ENCODE data around the gene RAB11FIP5. TPM values are rescaled to one million over a fixed set of nuclear protein-coding genes. Genes with fewer than 3 reads are reported as not detected.

Gene RAB11FIP5
- total RNA-seq, 1 donor from 2014 or later = 18.7 TPM

DNA sequence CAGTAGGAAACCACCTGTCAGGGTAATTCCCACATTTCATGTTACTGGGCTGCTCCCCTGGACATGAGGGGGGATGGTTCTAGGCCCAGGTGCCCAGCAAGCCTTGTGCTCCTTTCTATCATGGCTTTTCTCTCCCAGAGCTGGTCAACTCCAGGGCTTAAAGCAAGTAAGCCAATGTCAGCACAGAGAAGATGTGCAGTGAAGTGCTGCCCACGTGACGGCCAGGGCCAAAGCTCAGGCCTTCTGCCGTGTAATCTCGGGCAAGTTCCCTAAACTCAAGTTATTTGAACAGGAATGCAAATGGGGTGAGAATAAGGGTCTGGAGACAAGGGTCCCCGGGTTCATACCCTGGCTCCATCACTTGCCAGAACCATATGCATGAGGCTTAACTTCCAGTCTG lies 57.8 kb downstream of the RAB11FIP5 start:
- TF ChIP-seq, protein P1, sequence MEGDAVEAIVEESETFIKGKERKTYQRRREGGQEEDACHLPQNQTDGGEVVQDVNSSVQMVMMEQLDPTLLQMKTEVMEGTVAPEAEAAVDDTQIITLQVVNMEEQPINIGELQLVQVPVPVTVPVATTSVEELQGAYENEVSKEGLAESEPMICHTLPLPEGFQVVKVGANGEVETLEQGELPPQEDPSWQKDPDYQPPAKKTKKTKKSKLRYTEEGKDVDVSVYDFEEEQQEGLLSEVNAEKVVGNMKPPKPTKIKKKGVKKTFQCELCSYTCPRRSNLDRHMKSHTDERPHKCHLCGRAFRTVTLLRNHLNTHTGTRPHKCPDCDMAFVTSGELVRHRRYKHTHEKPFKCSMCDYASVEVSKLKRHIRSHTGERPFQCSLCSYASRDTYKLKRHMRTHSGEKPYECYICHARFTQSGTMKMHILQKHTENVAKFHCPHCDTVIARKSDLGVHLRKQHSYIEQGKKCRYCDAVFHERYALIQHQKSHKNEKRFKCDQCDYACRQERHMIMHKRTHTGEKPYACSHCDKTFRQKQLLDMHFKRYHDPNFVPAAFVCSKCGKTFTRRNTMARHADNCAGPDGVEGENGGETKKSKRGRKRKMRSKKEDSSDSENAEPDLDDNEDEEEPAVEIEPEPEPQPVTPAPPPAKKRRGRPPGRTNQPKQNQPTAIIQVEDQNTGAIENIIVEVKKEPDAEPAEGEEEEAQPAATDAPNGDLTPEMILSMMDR (conservative IDR thresholded peaks at IDR 0.05) = no peak
- Mint-ChIP-seq H3K36me3 (peaks cover 36% of the 10 kb centered on the region), H3K27ac (no peak overlapping the region), H3K27me3 (no peaks in the 10 kb centered on the region), H3K4me1 (ENCODE audit: unreplicated experiment) (peaks cover 14% of the 10 kb centered on the region), H3K9me3 (no peaks in the 10 kb centered on the region), H3K4me3 (no peak overlapping the region)
- DNase-seq (ENCODE audit: extremely low spot score, unreplicated experiment) = no peak

DNA sequence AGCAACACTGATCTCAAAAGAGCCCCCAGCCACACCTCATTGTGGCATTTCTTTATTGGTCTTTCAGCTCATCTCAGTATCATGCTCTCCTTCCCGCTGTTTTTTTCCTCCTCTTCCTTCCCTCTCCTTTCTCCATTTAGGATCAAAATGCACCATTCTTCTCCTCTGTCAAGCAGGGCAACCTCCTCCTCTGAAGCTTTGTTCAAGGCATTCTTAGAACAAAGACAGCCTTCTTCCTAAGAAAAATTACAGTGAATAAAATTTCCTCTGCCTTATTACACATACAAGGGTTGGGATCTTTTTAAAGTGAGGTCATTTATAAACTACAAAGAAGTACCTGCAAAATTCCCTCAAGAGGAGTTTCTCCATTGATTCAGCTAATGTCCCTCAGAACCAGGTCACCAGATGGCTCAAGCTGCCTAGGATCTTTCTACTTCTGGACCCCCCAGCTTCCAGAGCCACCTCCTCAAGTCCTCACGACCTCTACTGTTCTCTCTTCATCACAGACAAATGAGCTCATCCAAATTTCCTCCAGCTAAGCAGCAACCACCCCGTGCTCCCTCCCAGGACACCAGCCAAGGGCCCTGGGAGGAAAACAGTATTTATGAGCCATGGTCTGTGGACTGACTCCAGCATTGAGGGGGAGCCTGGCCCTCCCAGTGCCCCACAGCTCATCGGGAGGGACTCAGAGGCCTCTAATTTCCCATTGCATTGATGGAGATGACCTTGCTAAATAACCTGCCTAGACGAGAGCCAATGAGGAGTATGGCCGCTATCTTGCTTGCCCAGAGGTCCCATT lies 59.2 kb downstream of the RAB11FIP5 start:
- no peaks in the 10 kb centered on the region for H3K9me3 Mint-ChIP-seq
- TF ChIP-seq, protein P1 (conservative IDR thresholded peaks at IDR 0.05) = no peak
- H3K4me1 Mint-ChIP-seq (ENCODE audit: unreplicated experiment) = peaks cover 14% of the 10 kb centered on the region
- no peak for DNase-seq (ENCODE audit: extremely low spot score, unreplicated experiment)
- peak overlapping the region; percentile 14 for H3K27ac Mint-ChIP-seq
- peaks cover 30% of the 10 kb centered on the region for H3K36me3 Mint-ChIP-seq
- no peak overlapping the region for H3K4me3 Mint-ChIP-seq
- H3K27me3 Mint-ChIP-seq = no peaks in the 10 kb centered on the region

DNA sequence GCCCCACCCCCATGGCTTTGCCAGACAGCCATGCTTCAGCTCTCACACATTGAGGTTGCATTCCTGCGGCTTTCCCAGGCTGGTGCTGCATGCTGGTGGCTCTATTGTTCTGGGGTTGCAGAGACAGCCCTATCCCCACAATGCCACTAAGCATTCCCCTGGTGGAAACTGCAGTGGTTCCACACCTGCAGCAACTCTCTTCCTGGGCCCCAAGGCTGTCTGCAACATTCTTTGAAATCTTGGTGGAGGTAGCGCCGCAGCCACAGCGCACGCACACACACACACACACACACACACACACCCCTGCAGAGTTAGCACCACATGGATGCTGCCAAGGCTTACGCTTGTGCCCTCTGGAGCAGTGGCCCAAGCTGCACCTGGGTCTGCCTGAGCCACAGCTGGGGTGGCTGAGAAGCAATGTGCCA lies 62.6 kb downstream of the RAB11FIP5 start:
- Mint-ChIP-seq H3K27me3 (no peaks in the 10 kb centered on the region), H3K36me3 (peaks cover 13% of the 10 kb centered on the region), H3K4me1 (ENCODE audit: unreplicated experiment) (peaks cover 14% of the 10 kb centered on the region), H3K9me3 (no peaks in the 10 kb centered on the region), H3K4me3 (no peak overlapping the region), H3K27ac (no peak overlapping the region)
- DNase-seq (ENCODE audit: extremely low spot score, unreplicated experiment) = no peak
- TF ChIP-seq, protein P1 (conservative IDR thresholded peaks at IDR 0.05) = no peak

DNA sequence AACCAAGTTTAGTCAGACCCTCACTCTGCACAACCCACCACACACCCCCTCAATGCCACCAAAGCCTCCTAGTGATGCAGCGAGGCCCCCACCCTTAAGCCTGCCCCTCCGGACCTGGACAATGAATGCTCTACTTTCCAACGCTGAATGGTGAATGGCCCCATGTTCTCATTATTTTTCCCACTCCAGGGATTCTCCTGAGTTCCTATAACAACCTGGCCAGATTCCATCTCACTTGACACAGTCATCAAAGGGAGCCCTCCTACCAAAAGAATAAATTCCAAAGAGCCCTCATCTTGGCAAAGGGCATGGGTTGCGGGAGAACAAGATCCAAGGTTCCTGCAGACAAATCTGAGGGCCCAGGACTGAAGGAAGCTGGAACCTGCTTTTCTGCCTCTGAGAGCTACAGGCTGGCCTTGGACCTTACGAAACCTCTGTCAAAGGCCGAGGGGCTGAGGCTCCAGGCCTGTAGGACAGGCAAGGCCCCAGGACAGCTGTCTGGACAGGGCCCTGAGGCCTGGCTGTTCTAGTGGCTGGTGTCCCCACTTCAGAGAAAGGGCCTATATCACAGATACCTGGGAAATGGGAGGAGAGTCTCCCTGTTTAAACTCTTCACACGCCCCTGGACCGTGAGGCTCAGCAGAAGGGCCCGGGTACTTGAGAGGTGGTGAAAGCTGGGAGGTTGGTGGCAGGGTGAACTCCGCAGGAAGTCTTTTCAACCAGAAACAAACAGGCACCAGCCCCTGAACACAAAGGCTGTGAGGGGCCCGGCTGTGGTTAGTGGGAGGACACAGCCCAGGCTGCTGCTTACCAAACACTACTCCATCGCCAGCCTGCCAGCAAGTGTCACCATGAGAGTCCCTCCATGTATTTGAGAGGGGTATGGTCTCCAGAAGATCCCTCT lies 68.6 kb downstream of the RAB11FIP5 start:
- peaks cover 4% of the 10 kb centered on the region for H3K36me3 Mint-ChIP-seq

DNA sequence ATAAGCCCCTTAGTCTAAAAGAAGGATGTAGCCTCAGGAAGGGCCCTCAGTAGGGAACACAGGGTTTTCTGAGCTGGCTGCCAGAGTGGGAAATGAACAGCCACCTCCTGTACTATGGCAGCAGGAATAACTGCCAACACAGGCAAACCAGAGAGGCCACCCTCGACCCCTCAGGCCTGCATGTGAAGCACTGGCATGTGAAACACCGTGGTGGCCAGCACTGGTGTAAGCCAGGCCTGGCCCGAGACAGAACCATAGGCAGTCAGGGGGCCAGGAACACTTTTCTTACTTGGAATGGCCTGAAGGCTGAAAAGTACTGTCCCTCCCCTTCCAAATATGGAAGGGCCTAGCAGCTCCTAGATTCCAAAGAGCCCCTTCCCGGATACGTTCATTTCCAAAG lies 69.5 kb downstream of the RAB11FIP5 start:
- peaks cover 6% of the 10 kb centered on the region for H3K4me1 Mint-ChIP-seq (ENCODE audit: unreplicated experiment)
- DNase-seq (ENCODE audit: extremely low spot score, unreplicated experiment) = no peak
- TF ChIP-seq, protein P1 (conservative IDR thresholded peaks at IDR 0.05) = no peak
- peaks cover 4% of the 10 kb centered on the region for H3K36me3 Mint-ChIP-seq
- no peaks in the 10 kb centered on the region for H3K27me3 Mint-ChIP-seq
- no peaks in the 10 kb centered on the region for H3K9me3 Mint-ChIP-seq
- H3K4me3 Mint-ChIP-seq = no peak overlapping the region
- no peak overlapping the region for H3K27ac Mint-ChIP-seq

More for the DNA sequence above, 68.6 kb downstream of the RAB11FIP5 start:
- Mint-ChIP-seq H3K4me3 (no peak overlapping the region), H3K4me1 (ENCODE audit: unreplicated experiment) (peaks cover 6% of the 10 kb centered on the region), H3K27me3 (no peaks in the 10 kb centered on the region), H3K9me3 (no peaks in the 10 kb centered on the region), H3K27ac (no peak overlapping the region)
- DNase-seq (ENCODE audit: extremely low spot score, unreplicated experiment) = no peak
- TF ChIP-seq, protein P1 (conservative IDR thresholded peaks at IDR 0.05) = no peak

Data from type B pancreatic cell (in vitro differentiated cells).